Osteocyte (in vitro differentiated cells): ENCODE measurements around the gene BCL2L14. TPM values are rescaled to one million over a fixed set of nuclear protein-coding genes. Genes with fewer than 3 reads are reported as not detected.

Source experiments
- DNase-seq: peaks from one replicate; pipeline ENCODE4 v3.0.0; 2021; ENCODE audit warnings: mixed read lengths; ENCODE audit not compliant: unreplicated experiment; ENCODE audit errors: extremely low spot score
- H3K27ac Mint-ChIP-seq: one replicate; pipeline ENCODE4 v1.8.0; 2021; ENCODE audit warnings: mild to moderate bottlenecking, mixed read lengths; ENCODE audit not compliant: unreplicated experiment
- H3K27me3 Mint-ChIP-seq: one replicate; pipeline ENCODE4 v1.8.0; 2021; ENCODE audit warnings: mixed read lengths; ENCODE audit not compliant: unreplicated experiment
- H3K36me3 Mint-ChIP-seq: one replicate; pipeline ENCODE4 v1.8.0; 2021; ENCODE audit warnings: mixed read lengths; ENCODE audit not compliant: unreplicated experiment
- H3K4me1 Mint-ChIP-seq: one replicate; pipeline ENCODE4 v1.8.0; 2021; ENCODE audit warnings: mixed read lengths; ENCODE audit not compliant: unreplicated experiment
- H3K4me3 Mint-ChIP-seq: one replicate; pipeline ENCODE4 v1.8.0; 2021; ENCODE audit warnings: mild to moderate bottlenecking, moderate library complexity, mixed read lengths; ENCODE audit not compliant: unreplicated experiment
- H3K9me3 Mint-ChIP-seq: one replicate; pipeline ENCODE4 v1.8.0; 2021; ENCODE audit warnings: mixed read lengths; ENCODE audit not compliant: unreplicated experiment
- total RNA-seq: library from RNA; stranded (reverse); gene quantifications from 2 replicates; pipeline ENCODE4 v1.2.1, GENCODE V29; 2021
- TF ChIP-seq, protein P1 (sequence below): fragments of 200-600 bp; sonication (generic); IDR thresholded peaks from 2 replicates; pipeline ENCODE4 v1.5.0; 2021; ENCODE audit warnings: antibody characterized with exemption, mild to moderate bottlenecking, moderate library complexity

The BCL2L14 gene
- total RNA-seq, 1 donor from 2014 or later = not detected

DNA sequence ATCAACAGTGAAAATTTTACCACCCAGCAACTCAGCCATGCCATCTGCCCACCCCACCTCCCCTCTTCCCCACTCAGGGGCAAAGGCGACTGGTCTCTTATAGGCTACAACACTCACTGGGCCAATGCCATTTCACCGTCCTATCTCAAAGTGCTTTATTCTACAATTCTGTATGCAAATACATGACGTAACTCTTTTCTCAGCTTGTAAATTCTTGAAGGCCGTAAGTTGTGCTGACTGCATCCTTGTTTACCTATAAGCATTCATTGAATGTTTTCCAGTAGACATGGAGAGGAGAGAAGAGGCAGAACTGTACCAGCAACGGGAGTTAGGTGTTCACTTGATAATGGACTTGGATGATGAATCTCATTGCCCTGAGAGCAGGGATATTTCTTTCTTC, 15.6 kb downstream of the BCL2L14 start:
- no peak for DNase-seq
- TF ChIP-seq, protein P1, sequence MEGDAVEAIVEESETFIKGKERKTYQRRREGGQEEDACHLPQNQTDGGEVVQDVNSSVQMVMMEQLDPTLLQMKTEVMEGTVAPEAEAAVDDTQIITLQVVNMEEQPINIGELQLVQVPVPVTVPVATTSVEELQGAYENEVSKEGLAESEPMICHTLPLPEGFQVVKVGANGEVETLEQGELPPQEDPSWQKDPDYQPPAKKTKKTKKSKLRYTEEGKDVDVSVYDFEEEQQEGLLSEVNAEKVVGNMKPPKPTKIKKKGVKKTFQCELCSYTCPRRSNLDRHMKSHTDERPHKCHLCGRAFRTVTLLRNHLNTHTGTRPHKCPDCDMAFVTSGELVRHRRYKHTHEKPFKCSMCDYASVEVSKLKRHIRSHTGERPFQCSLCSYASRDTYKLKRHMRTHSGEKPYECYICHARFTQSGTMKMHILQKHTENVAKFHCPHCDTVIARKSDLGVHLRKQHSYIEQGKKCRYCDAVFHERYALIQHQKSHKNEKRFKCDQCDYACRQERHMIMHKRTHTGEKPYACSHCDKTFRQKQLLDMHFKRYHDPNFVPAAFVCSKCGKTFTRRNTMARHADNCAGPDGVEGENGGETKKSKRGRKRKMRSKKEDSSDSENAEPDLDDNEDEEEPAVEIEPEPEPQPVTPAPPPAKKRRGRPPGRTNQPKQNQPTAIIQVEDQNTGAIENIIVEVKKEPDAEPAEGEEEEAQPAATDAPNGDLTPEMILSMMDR = no peak
- H3K27me3 Mint-ChIP-seq = no peaks in the 10 kb centered on the region
- no peaks in the 10 kb centered on the region for H3K9me3 Mint-ChIP-seq
- peaks cover 1% of the 10 kb centered on the region for H3K36me3 Mint-ChIP-seq
- no peak overlapping the region for H3K27ac Mint-ChIP-seq
- peaks cover 23% of the 10 kb centered on the region for H3K4me1 Mint-ChIP-seq
- H3K4me3 Mint-ChIP-seq = no peak overlapping the region

- Mint-ChIP-seq H3K27ac (no peak overlapping the region), H3K36me3 (peaks cover 1% of the 10 kb centered on the region), H3K4me3 (no peak overlapping the region), H3K4me1 (peaks cover 30% of the 10 kb centered on the region), H3K9me3 (no peaks in the 10 kb centered on the region), H3K27me3 (no peaks in the 10 kb centered on the region)
- no peak for DNase-seq
- TF ChIP-seq, protein P1 = no peak
Observed at GRCh38 chr12:12086973-12087692, 16.4 kb downstream of the BCL2L14 start.

GRCh38 chr12:12087693-12088034, 16.9 kb downstream of the BCL2L14 start:
- H3K36me3 Mint-ChIP-seq = peaks cover 1% of the 10 kb centered on the region
- peaks cover 35% of the 10 kb centered on the region for H3K4me1 Mint-ChIP-seq
- TF ChIP-seq, protein P1 = no peak
- peak; percentile 54 for DNase-seq
- no peak overlapping the region for H3K27ac Mint-ChIP-seq
- no peaks in the 10 kb centered on the region for H3K9me3 Mint-ChIP-seq
- no peaks in the 10 kb centered on the region for H3K27me3 Mint-ChIP-seq
- H3K4me3 Mint-ChIP-seq = no peak overlapping the region

- Mint-ChIP-seq H3K36me3 (peaks cover 1% of the 10 kb centered on the region), H3K27me3 (no peaks in the 10 kb centered on the region), H3K4me1 (peaks cover 40% of the 10 kb centered on the region), H3K27ac (no peak overlapping the region), H3K9me3 (no peaks in the 10 kb centered on the region), H3K4me3 (no peak overlapping the region)
- TF ChIP-seq, protein P1 = no peak
- peak; percentile 68 for DNase-seq
Observed at GRCh38 chr12:12088147-12088546, 17.4 kb downstream of the BCL2L14 start.

DNA sequence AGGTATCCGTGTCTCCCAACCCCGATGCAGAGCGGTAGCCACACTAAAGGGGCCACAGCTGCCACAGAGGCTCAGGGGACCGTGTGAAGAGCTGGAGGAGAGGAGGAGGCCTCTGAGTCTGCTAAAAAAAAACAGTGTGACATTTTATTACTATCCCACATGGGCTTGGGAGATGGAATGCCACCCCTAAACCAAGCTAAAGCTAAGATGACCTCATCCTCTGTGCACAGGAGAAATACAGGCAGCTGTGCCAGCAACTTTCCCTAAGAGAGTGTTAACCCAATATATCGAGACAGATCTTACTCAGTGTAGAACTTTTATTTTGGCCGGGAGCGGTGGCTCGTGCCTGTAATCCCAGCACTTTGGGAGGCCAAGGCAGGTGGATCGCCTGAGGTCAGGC, 18.0 kb downstream of the BCL2L14 start:
- Mint-ChIP-seq H3K36me3 (peaks cover 1% of the 10 kb centered on the region), H3K27me3 (no peaks in the 10 kb centered on the region), H3K4me3 (no peak overlapping the region), H3K27ac (no peak overlapping the region), H3K9me3 (no peaks in the 10 kb centered on the region), H3K4me1 (peaks cover 40% of the 10 kb centered on the region)
- no peak for DNase-seq
- TF ChIP-seq, protein P1 = no peak
